ENCODE measurements around the gene SERPINB8.

The SERPINB8 gene

DNA sequence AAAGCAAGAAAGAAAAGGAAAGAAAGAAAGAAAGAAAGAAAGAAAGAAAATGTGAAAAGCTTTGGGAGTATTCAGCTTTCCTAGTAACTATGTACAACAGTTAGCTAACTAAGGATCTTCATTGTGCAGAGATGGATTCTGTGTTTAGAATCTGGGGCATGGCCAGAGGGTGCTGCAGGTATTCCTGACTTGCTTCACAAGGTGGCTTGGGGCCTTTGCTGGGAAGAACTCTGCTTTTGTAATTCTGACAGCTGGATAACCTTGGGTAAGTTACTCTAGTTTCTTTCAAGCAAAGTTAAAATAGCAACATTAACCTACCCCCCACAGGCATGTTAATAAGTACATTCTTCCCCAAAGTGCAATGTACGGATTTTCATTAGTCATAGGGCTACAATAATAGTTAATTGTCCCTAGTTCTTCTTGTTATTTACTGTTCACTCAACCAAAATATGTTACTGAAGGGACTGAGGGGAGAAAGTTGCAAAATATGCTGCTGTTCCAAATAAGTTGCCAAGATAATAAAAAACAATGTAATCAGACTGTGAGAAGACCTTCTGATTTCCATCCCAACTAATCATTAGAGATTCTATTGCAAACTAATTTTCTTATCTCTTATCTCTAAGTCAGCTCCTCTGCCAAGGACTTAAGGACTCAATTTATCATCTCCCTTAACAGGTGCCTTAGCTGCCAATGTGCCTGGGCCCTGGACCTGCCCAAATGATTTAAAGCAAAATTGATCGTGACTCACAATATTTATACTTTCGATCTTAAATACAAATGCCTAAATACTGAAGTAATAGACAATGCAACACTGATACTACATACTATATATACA is 50.3 kb downstream of the SERPINB8 start:
- no peak for DNase-seq

DNA sequence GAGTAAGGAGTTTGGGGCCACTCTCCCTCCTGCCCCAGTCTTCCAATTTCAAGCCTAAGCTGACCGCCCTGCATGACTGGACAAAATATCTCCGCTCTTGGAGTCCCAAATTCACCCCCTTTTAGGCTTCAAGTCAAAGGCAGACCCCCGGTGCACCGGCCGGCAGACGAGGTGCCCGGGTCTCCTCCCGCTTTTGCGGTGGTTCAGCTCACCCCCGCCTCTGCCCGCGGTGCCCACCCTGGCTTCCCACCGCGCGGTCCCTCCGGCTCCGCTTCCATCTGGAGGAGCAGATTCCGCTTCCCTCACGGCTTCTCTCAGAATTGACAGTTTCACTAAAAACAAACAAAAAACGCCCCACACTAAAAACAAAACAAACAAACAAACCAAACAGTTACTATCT is 56.5 kb downstream of the SERPINB8 start:
- no peak for DNase-seq

DNA sequence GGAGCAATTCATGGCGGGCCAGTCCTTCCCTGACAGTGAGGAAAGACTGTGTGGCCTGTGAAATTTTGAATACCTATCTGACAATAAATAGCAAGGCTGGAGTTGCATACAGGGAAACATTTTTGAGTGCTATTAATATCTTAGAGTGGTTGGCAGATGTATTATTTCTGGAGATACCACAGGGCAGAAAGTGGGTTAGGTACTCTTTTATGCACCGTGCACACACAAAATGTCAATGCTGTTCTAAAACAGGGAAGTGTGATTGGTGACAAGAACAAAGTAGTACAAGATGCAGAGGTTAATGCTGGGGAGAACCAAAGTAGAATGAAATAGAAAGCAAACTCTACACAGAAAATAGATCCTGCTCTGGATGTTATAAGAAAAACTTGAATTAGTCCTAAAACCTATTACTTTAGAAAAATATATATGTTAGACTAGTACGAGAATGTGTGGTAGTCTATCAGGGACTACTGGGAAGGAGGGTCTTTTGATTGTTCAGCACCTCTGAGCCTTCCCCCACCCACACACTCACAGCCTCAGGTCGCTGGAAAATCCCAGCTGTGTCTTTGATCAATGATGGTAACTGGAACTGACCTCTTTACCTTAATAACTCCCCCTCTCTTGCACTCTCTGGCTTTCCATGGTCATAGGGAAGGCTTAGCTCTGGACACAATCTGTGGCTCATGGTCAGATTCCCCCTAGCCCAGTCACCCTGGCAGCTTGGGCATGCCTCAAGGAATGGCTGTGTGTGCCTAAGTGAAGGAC is 58.2 kb downstream of the SERPINB8 start:
- no peak for DNase-seq

DNA sequence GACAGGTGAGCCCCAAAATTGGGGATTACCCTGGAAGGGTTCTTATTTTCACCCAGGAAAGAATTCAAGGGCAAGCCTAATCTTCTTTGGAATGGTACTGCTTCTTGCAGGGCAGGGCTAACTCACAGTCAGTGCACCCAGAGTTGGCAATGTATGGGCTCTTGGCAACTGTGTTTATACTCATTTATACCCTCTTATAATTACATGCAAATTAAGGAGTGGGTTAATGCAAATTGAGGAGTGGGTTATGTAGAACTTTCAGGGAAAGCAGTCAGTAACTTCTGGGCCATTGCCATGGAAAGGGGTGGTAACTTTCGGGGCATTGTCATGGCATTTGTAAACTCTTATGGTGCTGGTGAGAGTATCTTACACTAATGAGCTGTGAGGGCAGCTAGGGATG is 59.2 kb downstream of the SERPINB8 start:
- no peak for DNase-seq

DNA sequence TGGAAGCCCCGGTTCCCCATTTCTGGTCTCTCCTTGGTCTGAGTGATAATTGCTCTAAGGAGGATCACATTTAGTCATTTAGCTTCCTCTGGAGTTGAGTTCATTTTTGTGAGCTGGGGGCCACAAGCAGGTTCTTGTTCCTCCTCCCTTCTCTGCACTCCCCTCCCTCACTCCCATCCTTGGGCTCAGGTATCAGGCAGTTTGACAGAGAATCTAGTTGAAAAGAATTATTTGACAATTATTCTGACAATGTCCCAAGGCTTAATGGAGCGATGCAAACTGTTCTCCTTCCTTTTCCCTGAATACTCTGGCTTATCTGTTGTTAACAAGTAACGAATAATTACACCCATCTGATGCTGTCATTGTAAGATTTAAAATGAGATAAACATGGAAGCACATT is 61.5 kb downstream of the SERPINB8 start:
- DNase-seq, result no peak

DNA sequence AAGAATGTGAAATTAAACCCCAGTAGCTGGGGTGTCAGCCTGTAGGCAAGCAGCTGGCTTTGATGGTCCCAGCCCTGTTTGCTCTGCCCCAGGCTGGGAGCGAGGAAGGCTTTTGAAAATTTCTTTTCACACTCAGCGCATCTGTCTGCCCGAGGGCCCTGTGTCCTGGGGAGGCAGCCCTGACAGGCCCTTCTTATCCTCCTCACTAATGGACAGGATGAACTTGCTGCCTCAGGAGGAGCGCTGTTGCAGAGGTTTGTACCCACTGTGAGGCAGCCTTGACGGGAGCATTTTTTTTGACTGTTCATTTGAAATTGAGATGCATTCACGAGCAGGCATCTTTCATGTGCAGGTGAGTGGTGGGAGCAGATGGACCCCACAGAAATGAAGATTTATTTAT is 62.4 kb downstream of the SERPINB8 start:
- no peak for DNase-seq

DNA sequence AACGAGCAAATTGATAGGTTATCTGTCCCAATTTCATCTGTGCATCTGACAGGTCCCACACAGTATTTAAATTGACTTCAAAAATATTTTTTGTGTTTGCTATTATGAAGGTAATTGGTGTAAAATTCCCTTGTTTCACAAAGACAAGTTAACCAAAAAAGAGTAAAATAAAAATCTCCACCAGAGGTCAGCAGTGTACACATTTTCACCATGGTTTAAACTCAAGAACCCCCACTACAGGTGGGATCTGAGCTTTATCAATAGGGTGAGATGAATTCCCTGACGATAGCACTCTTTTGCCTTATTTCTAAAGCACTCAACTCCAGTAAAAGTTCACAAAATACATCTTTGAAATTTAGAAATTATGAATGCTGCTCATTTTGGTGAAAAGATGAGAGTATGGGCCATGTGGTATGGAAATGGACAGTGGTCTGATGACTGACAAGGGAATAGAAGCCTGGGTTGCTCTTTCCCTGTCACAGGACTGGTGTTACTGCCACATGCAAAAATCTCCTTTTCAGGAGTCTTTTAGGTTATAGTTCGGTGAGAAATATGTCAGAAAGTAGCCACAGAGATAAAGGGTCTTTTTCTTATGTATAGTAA is 68.0 kb downstream of the SERPINB8 start:
- no peak for DNase-seq

Measured in NK-92 treated with Interleukin-12 subunit alpha and Interleukin-12 subunit beta, amount 100 ng/mL, for 24 hours (cell line).